OCI-LY3 (cell line): Measurements from ENCODE around the gene RBM20.

Experiments
- CTCF ChIP-seq: fragments of 200-600, 300-600 bp; sonication (generic); IDR thresholded peaks from 2 replicates; pipeline ENCODE4 v1.5.1; 2014; ENCODE audit warnings: antibody characterized with exemption, low read length, low read depth
- EZH2phosphoT487 ChIP-seq: fragments of 200-600 bp; shearing (Covaris generic); IDR thresholded peaks from 2 replicates; pipeline ENCODE4 v1.6.1; 2018; ENCODE audit warnings: antibody characterized with exemption, mixed run types, low read depth

- no peak for TF ChIP-seq CTCF
- no peak for TF ChIP-seq EZH2phosphoT487
Observed at GRCh38 chr10:110853921-110854605, 209.9 kb downstream of the RBM20 start.
